ENCODE results near the gene CLHC1.

Gene CLHC1

GRCh38 chr2:55157474-55157884, 74.6 kb downstream of the CLHC1 start:
- TF ChIP-seq GATA1 (IDR thresholded peaks at IDR 0.05; ENCODE audit: low read depth, low read length) (no peak), POLR2A (IDR thresholded peaks at IDR 0.05; ENCODE audit: low read length) (peak; percentile 24)
- DNase-seq = peak; percentile 78 to 87

- peak in 1 of 2 experiments; percentile 58 for DNase-seq
- TF ChIP-seq GATA1 (IDR thresholded peaks at IDR 0.05; ENCODE audit: low read depth, low read length) (no peak), POLR2A (IDR thresholded peaks at IDR 0.05; ENCODE audit: low read length) (no peak)
Measured at GRCh38 chr2:55156984-55157383, 75.1 kb downstream of the CLHC1 start.

GRCh38 chr2:55156326-55156725, 75.8 kb downstream of the CLHC1 start:
- TF ChIP-seq POLR2A (IDR thresholded peaks at IDR 0.05; ENCODE audit: low read length) (no peak), GATA1 (IDR thresholded peaks at IDR 0.05; ENCODE audit: low read depth, low read length) (no peak)
- DNase-seq = no peak

GRCh38 chr2:55155764-55156281, 76.3 kb downstream of the CLHC1 start:
- DNase-seq = no peak
- TF ChIP-seq POLR2A (IDR thresholded peaks at IDR 0.05; ENCODE audit: low read length) (no peak), GATA1 (IDR thresholded peaks at IDR 0.05; ENCODE audit: low read depth, low read length) (no peak)

- TF ChIP-seq POLR2A (IDR thresholded peaks at IDR 0.05; ENCODE audit: low read length) = no peak
- no peak for TF ChIP-seq GATA1 (IDR thresholded peaks at IDR 0.05; ENCODE audit: low read depth, low read length)
Measured at GRCh38 chr2:55155206-55155605, 76.9 kb downstream of the CLHC1 start.

GRCh38 chr2:55154525-55155030, 77.5 kb downstream of the CLHC1 start:
- no peak for DNase-seq
- no peak for TF ChIP-seq POLR2A (IDR thresholded peaks at IDR 0.05; ENCODE audit: low read length)
- TF ChIP-seq GATA1 (IDR thresholded peaks at IDR 0.05; ENCODE audit: low read depth, low read length) = no peak

More at GRCh38 chr2:55155206-55155605, 76.9 kb downstream of the CLHC1 start:
- DNase-seq = no peak

- TF ChIP-seq POLR2A (IDR thresholded peaks at IDR 0.05; ENCODE audit: low read length) = no peak
- TF ChIP-seq GATA1 (IDR thresholded peaks at IDR 0.05; ENCODE audit: low read depth, low read length) = no peak
- no peak for DNase-seq
Measured at GRCh38 chr2:55153584-55154299, 78.4 kb downstream of the CLHC1 start.

- TF ChIP-seq POLR2A (IDR thresholded peaks at IDR 0.05; ENCODE audit: low read length) = no peak
- no peak for TF ChIP-seq GATA1 (IDR thresholded peaks at IDR 0.05; ENCODE audit: low read depth, low read length)
- no peak for DNase-seq
Measured at GRCh38 chr2:55152475-55153412, 79.3 kb downstream of the CLHC1 start.

GRCh38 chr2:55151733-55152433, 80.2 kb downstream of the CLHC1 start:
- no peak for TF ChIP-seq POLR2A (IDR thresholded peaks at IDR 0.05; ENCODE audit: low read length)
- no peak for DNase-seq

- DNase-seq = no peak
- no peak for TF ChIP-seq GATA1 (IDR thresholded peaks at IDR 0.05; ENCODE audit: low read depth, low read length)
- TF ChIP-seq POLR2A (IDR thresholded peaks at IDR 0.05; ENCODE audit: low read length) = no peak
Measured at GRCh38 chr2:55150834-55151233, 81.3 kb downstream of the CLHC1 start.

GRCh38 chr2:55148269-55148668, 83.8 kb downstream of the CLHC1 start:
- TF ChIP-seq POLR2A (IDR thresholded peaks at IDR 0.05; ENCODE audit: low read length) (no peak), GATA1 (IDR thresholded peaks at IDR 0.05; ENCODE audit: low read depth, low read length) (no peak)
- DNase-seq = no peak

GRCh38 chr2:55147531-55147930, 84.6 kb downstream of the CLHC1 start:
- TF ChIP-seq POLR2A (IDR thresholded peaks at IDR 0.05; ENCODE audit: low read length) (no peak), GATA1 (IDR thresholded peaks at IDR 0.05; ENCODE audit: low read depth, low read length) (no peak)
- DNase-seq = no peak

GRCh38 chr2:55147041-55147440, 85.1 kb downstream of the CLHC1 start:
- TF ChIP-seq GATA1 (IDR thresholded peaks at IDR 0.05; ENCODE audit: low read depth, low read length) (no peak), POLR2A (IDR thresholded peaks at IDR 0.05; ENCODE audit: low read length) (no peak)

More at GRCh38 chr2:55147041-55147440, 85.1 kb downstream of the CLHC1 start:
- DNase-seq = no peak

Data from erythroblast (primary cell).